ENCODE results near the gene CFAP52. TPM values are rescaled to one million over a fixed set of nuclear protein-coding genes. Genes with fewer than 3 reads are reported as not detected.
"Not testable (repeated sequence)": the region's sequence is repeated elsewhere in the genome, so short reads cannot be mapped to it uniquely, and the experiment has no call there.

Gene CFAP52
- total RNA-seq, 1 donor from 2014 or later: 11.0 TPM

DNA sequence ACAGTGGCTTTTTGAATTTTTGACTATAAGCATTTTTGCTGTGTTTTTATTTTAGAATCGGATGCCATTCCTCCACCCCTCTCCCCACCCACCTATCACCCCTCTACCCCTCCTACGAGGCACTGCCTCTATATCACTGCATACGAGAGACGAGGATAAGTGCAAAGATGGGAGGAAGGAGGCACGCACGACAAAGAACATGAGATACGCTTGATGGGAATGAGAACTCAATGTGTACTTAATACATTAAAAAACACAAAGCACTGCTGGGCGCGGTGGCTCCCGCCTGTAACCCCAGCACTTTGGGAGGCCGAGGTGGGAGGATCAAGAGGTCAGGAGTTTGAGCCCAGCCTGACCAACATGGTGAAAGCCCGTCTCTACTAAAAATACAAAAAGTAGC lies 60.1 kb downstream of the CFAP52 start:
- H3K9me3 ChIP-seq: no peaks in the 10 kb centered on the region
- TF ChIP-seq, protein P1, sequence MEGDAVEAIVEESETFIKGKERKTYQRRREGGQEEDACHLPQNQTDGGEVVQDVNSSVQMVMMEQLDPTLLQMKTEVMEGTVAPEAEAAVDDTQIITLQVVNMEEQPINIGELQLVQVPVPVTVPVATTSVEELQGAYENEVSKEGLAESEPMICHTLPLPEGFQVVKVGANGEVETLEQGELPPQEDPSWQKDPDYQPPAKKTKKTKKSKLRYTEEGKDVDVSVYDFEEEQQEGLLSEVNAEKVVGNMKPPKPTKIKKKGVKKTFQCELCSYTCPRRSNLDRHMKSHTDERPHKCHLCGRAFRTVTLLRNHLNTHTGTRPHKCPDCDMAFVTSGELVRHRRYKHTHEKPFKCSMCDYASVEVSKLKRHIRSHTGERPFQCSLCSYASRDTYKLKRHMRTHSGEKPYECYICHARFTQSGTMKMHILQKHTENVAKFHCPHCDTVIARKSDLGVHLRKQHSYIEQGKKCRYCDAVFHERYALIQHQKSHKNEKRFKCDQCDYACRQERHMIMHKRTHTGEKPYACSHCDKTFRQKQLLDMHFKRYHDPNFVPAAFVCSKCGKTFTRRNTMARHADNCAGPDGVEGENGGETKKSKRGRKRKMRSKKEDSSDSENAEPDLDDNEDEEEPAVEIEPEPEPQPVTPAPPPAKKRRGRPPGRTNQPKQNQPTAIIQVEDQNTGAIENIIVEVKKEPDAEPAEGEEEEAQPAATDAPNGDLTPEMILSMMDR (IDR thresholded peaks at IDR 0.05): no peak
- H3K27me3 ChIP-seq (ENCODE audit: low read depth): peaks cover 5% of the 10 kb centered on the region
- ATAC-seq (no peak), DNase-seq (no peak)
- H3K4me3 ChIP-seq: no peak overlapping the region
- no peak overlapping the region for H3K27ac ChIP-seq
- intact Hi-C loops (cut with DNase I): no loop called here
- H3K36me3 ChIP-seq: no peaks in the 10 kb centered on the region
- no peaks in the 10 kb centered on the region for H3K4me1 ChIP-seq

GRCh38 chr17:9640388-9640787 lies 63.9 kb downstream of the CFAP52 start:
- DNase-seq; intact Hi-C loops (cut with DNase I); H3K27me3 ChIP-seq (ENCODE audit: low read depth); ATAC-seq; H3K4me1 ChIP-seq; H3K9me3 ChIP-seq; H3K4me3 ChIP-seq; H3K36me3 ChIP-seq; H3K27ac ChIP-seq: not testable (repeated sequence)

DNA sequence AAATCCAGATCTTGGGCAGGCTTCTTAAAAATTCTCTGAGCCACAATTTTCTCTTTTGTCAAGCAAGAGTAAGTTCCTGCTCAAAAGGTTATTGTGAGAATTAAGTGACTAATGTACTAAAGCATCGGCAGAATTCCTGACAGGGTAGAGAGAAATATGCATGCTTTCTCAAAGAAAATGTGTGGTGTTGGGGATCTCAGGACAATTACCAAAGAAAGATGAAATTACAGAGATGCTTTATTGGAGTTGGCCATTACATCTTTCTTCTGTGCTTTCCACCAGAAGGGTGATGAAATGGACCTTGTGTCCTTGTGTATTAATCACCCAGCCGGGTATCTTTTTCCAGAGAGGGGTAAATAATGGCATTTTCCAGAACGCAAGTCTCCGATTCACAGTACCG lies 67.2 kb downstream of the CFAP52 start:
- Histone ChIP-seq H3K36me3 (no peaks in the 10 kb centered on the region), H3K27me3 (ENCODE audit: low read depth) (peaks cover 25% of the 10 kb centered on the region), H3K9me3 (no peaks in the 10 kb centered on the region), H3K4me3 (no peak overlapping the region), H3K27ac (no peak overlapping the region), H3K4me1 (peaks cover 8% of the 10 kb centered on the region)
- ATAC-seq (no peak), DNase-seq (no peak)
- intact Hi-C loops (cut with DNase I): no loop called here
- TF ChIP-seq, protein P1 (IDR thresholded peaks at IDR 0.05): no peak

DNA sequence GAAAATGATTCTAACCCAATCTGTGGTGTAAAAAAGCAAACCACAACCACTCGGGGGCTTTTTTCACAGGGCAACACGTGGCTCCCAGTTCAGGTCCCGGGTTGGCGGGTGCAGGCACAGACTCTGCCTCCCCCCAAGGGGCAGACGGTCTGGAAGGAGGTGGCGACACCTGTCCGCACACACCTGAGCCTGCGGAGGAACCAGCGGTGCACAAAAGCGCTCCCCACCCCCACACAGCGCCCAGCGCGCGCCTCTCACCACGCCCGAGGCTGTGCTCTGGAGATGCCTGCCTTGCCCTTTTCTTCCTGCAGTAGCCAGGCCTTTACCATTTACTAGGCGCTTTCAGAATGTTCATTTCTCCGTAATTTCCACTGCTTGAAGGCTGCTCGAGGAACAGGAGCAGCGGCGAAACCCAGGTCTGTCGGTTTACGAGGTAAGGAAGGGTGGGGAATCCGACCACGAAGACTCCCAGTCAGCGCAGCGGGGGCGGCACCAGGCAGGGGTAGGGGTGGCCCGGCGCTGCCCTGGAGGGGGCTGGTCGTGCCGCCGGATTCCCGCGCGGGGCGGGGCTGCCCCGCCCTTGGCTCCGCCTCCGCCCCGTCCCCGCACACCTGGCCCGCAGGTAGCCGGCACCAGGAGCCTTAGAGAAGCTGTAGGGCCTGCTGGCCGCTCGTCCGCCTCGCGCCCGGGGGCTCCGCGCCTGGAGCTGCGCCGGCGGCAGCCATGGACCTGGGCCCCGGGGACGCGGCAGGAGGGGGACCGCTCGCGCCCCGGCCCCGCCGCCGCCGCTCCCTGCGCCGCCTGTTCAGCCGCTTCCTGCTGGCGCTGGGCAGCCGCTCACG lies 68.7 kb downstream of the CFAP52 start, which contains the start of gene USP43:
TSS of gene USP43 (plus strand) at position 608 of the 842 bp plus-strand sequence. CDS start at position 724, 116 bp downstream.
- Histone ChIP-seq H3K27me3 (ENCODE audit: low read depth) (peaks cover 21% of the 10 kb centered on the region), H3K27ac (peak within 1 kb of the TSS; percentile 87), H3K4me1 (peaks cover 8% of the 10 kb centered on the region), H3K9me3 (no peaks in the 10 kb centered on the region), H3K36me3 (no peaks in the 10 kb centered on the region), H3K4me3 (peak within 1 kb of the TSS; percentile 66)
- ATAC-seq (peak; percentile 94 to 95), DNase-seq (peak; percentile 71)
- TF ChIP-seq, protein P1 (IDR thresholded peaks at IDR 0.05): no peak
- intact Hi-C loops (cut with DNase I): no loop called here

DNA sequence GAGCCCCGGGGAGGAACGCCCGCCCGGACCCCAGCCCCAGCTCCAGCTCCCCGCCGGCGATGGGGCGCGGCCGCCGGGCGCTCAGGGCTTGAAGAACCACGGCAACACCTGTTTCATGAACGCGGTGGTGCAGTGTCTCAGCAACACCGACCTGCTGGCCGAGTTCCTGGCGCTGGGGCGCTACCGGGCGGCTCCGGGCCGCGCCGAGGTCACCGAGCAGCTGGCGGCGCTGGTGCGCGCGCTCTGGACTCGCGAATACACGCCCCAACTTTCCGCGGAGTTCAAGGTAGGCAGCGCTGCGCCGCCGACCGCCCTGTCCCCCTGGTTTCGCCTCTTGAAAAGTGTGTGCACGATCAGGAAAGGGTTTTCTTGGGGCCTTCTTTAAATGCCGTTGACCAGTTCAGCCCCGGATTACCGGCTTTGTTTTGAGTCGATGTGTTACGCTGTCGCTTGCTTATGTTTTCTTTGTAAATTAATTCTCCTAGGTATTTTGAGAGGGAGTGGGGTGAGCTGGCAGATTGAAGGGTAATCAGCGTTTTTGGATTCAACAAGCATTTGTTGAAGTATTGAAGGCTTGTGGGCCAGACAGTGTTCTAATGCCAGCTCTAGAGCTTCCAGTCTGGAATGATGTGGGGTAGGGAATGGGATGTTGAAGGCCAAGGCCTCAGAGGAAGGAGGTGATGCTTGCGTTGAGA lies 69.6 kb downstream of the CFAP52 start:
- peak; percentile 79 to 83 for ATAC-seq
- Histone ChIP-seq H3K4me3 (peak overlapping the region; percentile 66), H3K4me1 (peaks cover 8% of the 10 kb centered on the region), H3K27ac (peak overlapping the region; percentile 87), H3K36me3 (no peaks in the 10 kb centered on the region), H3K27me3 (ENCODE audit: low read depth) (peaks cover 21% of the 10 kb centered on the region), H3K9me3 (no peaks in the 10 kb centered on the region)
- DNase-seq: peak; percentile 79
- intact Hi-C loops (cut with DNase I): no loop called here
- TF ChIP-seq, protein P1 (IDR thresholded peaks at IDR 0.05): peak; percentile 29

GRCh38 chr17:9646546-9646885 lies 70.1 kb downstream of the CFAP52 start:
- Histone ChIP-seq H3K36me3 (no peaks in the 10 kb centered on the region), H3K4me3 (peak overlapping the region; percentile 66), H3K27me3 (ENCODE audit: low read depth) (peaks cover 21% of the 10 kb centered on the region), H3K4me1 (peaks cover 8% of the 10 kb centered on the region), H3K9me3 (no peaks in the 10 kb centered on the region), H3K27ac (peak overlapping the region; percentile 87)
- TF ChIP-seq, protein P1 (IDR thresholded peaks at IDR 0.05): no peak
- intact Hi-C loops (cut with DNase I): no loop called here
- no peak for ATAC-seq
- no peak for DNase-seq

Measured in lower lobe of right lung (tissue), 2 donors.